Kidney capillary endothelial cell (primary cell): Measurements from ENCODE around the gene PRKD1.

Experiments
- DNase-seq: peaks from one replicate; pipeline ENCODE4 v3.0.0-alpha.2; 2018; ENCODE audit warnings: low spot score

Gene PRKD1

GRCh38 chr14:29672831-29673230, 254.8 kb downstream of the PRKD1 start:
- no peak for DNase-seq

- no peak for DNase-seq
These were observed 256.6 kb downstream of the PRKD1 start for GRCh38 chr14:29671034-29671433.

GRCh38 chr14:29668201-29668600, 259.4 kb downstream of the PRKD1 start:
- no peak for DNase-seq

GRCh38 chr14:29664515-29664914, 263.1 kb downstream of the PRKD1 start:
- DNase-seq, result no peak

GRCh38 chr14:29663281-29663801, 264.3 kb downstream of the PRKD1 start:
- no peak for DNase-seq

GRCh38 chr14:29654901-29655550, 272.6 kb downstream of the PRKD1 start:
- peak; percentile 68 for DNase-seq

GRCh38 chr14:29653303-29653702, 274.3 kb downstream of the PRKD1 start:
- DNase-seq, result no peak

- DNase-seq, result no peak
These were observed 275.1 kb downstream of the PRKD1 start for GRCh38 chr14:29652571-29652970.

GRCh38 chr14:29650554-29651269, 276.9 kb downstream of the PRKD1 start:
- no peak for DNase-seq

GRCh38 chr14:29649170-29649569, 278.5 kb downstream of the PRKD1 start:
- no peak for DNase-seq

- DNase-seq, result no peak
These were observed 279.6 kb downstream of the PRKD1 start for GRCh38 chr14:29648045-29648444.

- DNase-seq, result no peak
These were observed 282.5 kb downstream of the PRKD1 start for GRCh38 chr14:29645117-29645516.

- DNase-seq, result no peak
These were observed 284.0 kb downstream of the PRKD1 start for GRCh38 chr14:29643433-29644211.

GRCh38 chr14:29637411-29637810, 290.2 kb downstream of the PRKD1 start:
- no peak for DNase-seq

- no peak for DNase-seq
These were observed 290.8 kb downstream of the PRKD1 start for GRCh38 chr14:29636870-29637269.

- no peak for DNase-seq
These were observed 297.0 kb downstream of the PRKD1 start for GRCh38 chr14:29630566-29631160.

GRCh38 chr14:29629839-29630238, 297.8 kb downstream of the PRKD1 start:
- no peak for DNase-seq

- DNase-seq, result no peak
These were observed 300.5 kb downstream of the PRKD1 start for GRCh38 chr14:29627137-29627536.

- DNase-seq, result no peak
These were observed 309.2 kb downstream of the PRKD1 start for GRCh38 chr14:29618323-29619067.

GRCh38 chr14:29616922-29617321, 310.7 kb downstream of the PRKD1 start:
- no peak for DNase-seq

GRCh38 chr14:29608861-29609260, 318.8 kb downstream of the PRKD1 start:
- DNase-seq, result no peak

- no peak for DNase-seq
These were observed 320.5 kb downstream of the PRKD1 start for GRCh38 chr14:29607169-29607568.
